ENCODE results near the gene CUL5. TPM values are rescaled to one million over a fixed set of nuclear protein-coding genes. Genes with fewer than 3 reads are reported as not detected.

CUL5 gene
- total and polyA plus RNA-seq, 2 of the 8 experiments (the other 6 are each of a cell fraction or from before 2014, with no cell fraction given) = 4.9 to 31.8 TPM

DNA sequence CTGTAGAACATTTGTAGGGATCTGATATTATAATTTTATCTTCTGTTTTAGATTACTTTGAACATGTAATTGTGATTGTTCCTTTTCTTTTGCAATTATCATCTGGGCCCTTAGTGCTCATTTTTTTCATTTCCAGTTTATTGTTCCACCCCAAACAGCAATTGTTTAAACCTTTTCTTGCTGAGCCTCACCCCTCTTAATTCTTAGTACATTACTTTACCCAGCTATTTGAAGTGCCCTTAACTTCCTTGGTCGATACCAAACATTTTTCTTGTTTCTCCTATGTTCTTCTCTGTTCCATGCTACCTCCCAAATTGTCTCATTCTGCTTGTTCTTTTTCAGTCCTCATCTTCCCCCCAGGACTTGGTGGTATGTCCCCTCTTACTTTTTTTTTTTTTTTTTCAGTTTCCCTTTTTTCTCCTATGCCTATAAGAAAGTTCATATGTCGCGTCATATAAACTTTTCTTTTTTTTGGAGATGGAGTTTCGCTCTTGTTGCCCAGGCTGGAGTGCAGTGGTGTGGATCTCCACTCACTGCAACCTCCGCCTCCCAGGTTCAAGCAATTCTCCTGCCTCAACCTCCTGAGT, 3.5 kb downstream of the CUL5 start (continued):
- TF ChIP-seq RAD21 (IDR thresholded peaks at IDR 0.05 in 1 of 2, conservative IDR thresholded peaks at IDR 0.05 in 1 of 2; ENCODE audit: low read depth in 2 of 2, low read length in 2 of 2) = no peak
